Karpas-422 (cell line): ENCODE measurements around the gene RPP21. TPM values are rescaled to one million over a fixed set of nuclear protein-coding genes. Genes with fewer than 3 reads are reported as not detected.

ENCODE experiments used
- DNase-seq: peaks from one replicate; pipeline ENCODE4 v3.0.0-alpha.2; 2015
- H2AFZ ChIP-seq: fragments of 200-600 bp; sonication (generic); 2 replicates; pipeline ENCODE4 v1.6.1; 2014; ENCODE audit warnings: antibody characterized with exemption, low read length, mixed read lengths
- H3K27ac ChIP-seq: fragments of 200-600 bp; sonication (generic); 2 replicates; pipeline ENCODE4 v1.5.1; 2014; ENCODE audit warnings: mild to moderate bottlenecking, low read length, moderate library complexity
- H3K27me3 ChIP-seq: fragments of 200-600 bp; sonication (generic); 2 replicates; pipeline ENCODE4 v1.6.1; 2014; ENCODE audit warnings: low read length, mixed read lengths
- H3K36me3 ChIP-seq: fragments of 200-600 bp; sonication (generic); 2 replicates; pipeline ENCODE4 v1.6.1; 2014; ENCODE audit warnings: low read length, mixed read lengths; ENCODE audit not compliant: insufficient read depth
- H3K4me1 ChIP-seq: fragments of 200-600 bp; sonication (generic); 2 replicates; pipeline ENCODE4 v1.6.1; 2014; ENCODE audit warnings: mild to moderate bottlenecking, low read length, mixed read lengths
- H3K4me2 ChIP-seq: fragments of 200-600 bp; sonication (generic); 2 replicates; pipeline ENCODE4 v1.6.1; 2014; ENCODE audit warnings: low read length, low read depth, mild to moderate bottlenecking; ENCODE audit not compliant: poor library complexity, severe bottlenecking
- H3K4me3 ChIP-seq: fragments of 200-600 bp; sonication (generic); 2 replicates; pipeline ENCODE4 v1.5.1; 2014; ENCODE audit warnings: mild to moderate bottlenecking, antibody characterized with exemption, low read length, mixed read lengths
- H3K79me2 ChIP-seq: fragments of 200-600 bp; sonication (generic); 2 replicates; pipeline ENCODE4 v1.6.1; 2014; ENCODE audit warnings: mild to moderate bottlenecking, low read length, mixed read lengths
- H3K9ac ChIP-seq: fragments of 200-600 bp; sonication (generic); 2 replicates; pipeline ENCODE4 v1.6.0; 2014; ENCODE audit warnings: low read length
- H3K9me2 ChIP-seq: fragments of 200-600 bp; sonication (generic), shearing (Covaris generic); replicated peaks from 2 replicates; pipeline ENCODE4 v1.6.0; 2014; ENCODE audit warnings: mild to moderate bottlenecking, low read length, moderate library complexity; ENCODE audit not compliant: insufficient read depth
- H3K9me3 ChIP-seq: fragments of 300-700, 200-600 bp; sonication (generic); 2 replicates; pipeline ENCODE4 v1.6.1; 2014; ENCODE audit warnings: low read length, mixed read lengths
- H4K20me1 ChIP-seq: fragments of 200-600 bp; sonication (generic); 2 replicates; pipeline ENCODE4 v1.6.1; 2014; ENCODE audit warnings: mild to moderate bottlenecking, antibody characterized with exemption, low read length, low read depth; ENCODE audit not compliant: insufficient read depth
- total RNA-seq: library from RNA; depleted of rRNA; stranded (reverse); fragments of >200 nt; shearing (Covaris generic); gene quantifications from 2 replicates; pipeline ENCODE4 v1.2.3, GENCODE V29; 2014; ENCODE audit warnings: low replicate concordance

The RPP21 gene
- total RNA-seq, 1 experiment from 2014 or later, result 78.2 TPM

DNA sequence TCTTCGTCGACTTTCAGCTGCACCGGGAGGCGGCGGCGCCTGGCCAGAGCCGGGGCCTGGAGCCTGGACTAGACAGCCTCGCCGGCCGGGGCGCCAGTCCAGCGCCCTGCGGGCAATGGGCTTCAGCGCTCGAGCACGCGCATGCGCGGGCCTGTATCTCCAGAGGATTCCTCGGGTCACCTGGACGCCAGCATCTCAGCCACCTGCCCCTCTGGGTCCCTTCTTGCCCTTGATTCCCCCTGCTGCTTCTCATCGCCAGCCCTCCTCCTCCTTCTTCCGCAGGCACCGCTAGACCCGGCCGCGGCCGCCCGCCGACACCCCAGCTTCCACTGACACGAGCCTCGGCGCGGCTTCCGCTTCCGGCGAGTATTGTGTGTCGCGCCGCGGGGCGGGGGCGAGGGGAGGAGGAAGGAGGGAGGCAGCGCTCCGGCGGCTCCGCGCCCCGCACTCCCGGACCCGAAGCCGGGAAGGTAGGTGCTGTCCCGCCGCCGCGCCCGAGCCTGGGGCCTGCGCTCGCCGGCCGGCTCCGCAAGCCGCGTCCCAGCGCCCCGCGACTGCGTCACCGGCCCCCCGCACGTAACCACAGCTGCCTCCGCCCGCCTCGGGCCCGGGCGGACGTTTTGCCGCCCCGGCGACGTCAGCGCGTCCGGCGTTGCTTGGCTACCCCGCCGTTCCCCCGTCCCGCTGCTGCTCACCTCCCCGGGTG lies 18.3 kb upstream of the RPP21 start, which contains the start of gene TRIM39:
TSS of gene TRIM39 (plus strand) at position 402 of the 706 bp plus-strand sequence. CDS start 2,391 bp downstream, outside the sequence.
- H3K27ac ChIP-seq, result peak within 1 kb of the TSS; percentile 65
- H4K20me1 ChIP-seq, result peaks cover 14% of the 10 kb centered on the region
- no peaks in the 10 kb centered on the region for H3K9me3 ChIP-seq
- H3K4me2 ChIP-seq, result peak within 1 kb of the TSS; percentile 98
- no peaks in the 10 kb centered on the region for H3K27me3 ChIP-seq
- peak within 1 kb of the TSS; percentile 90 for H3K9ac ChIP-seq
- H3K9me2 ChIP-seq, result no peaks in the 10 kb centered on the region
- H3K79me2 ChIP-seq, result peaks cover 63% of the 10 kb centered on the region
- H2AFZ ChIP-seq, result peak within 1 kb of the TSS; percentile 15; the same call in 1 of the 2 replicates
- peak; percentile 93 for DNase-seq
- H3K36me3 ChIP-seq, result no peaks in the 10 kb centered on the region; the same call in 1 of the 2 replicates
- H3K4me1 ChIP-seq, result peaks cover 31% of the 10 kb centered on the region
- H3K4me3 ChIP-seq, result peak within 1 kb of the TSS; percentile 75

DNA sequence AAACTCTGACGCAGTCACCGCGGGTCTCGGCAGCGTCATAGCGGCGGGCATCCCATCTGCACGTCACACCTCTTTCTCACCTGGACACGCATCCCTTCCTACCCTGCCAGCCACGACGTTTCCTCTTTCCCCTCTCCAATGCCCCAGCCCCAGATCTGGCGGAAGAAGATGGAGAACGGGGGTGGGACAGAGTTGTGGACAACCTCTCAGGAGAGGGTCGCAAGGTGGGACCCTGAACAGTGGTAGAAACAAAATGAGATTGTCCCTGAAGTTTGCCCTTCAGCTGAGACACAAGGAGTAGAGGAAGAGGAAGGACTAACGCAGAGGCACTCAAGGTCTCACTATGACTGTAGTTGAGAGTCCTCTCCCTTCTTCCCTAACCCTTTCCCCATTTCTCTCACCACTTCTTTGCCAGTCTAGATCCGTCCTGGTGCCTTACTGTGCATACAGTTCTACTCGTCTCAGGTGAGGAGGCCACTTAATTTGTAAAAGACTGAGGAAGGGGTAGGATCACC lies 17.7 kb upstream of the RPP21 start:
- peaks cover 14% of the 10 kb centered on the region for H4K20me1 ChIP-seq
- no peaks in the 10 kb centered on the region for H3K9me3 ChIP-seq
- H3K4me2 ChIP-seq, result peak overlapping the region; percentile 98
- H3K9me2 ChIP-seq, result no peaks in the 10 kb centered on the region
- no peak overlapping the region; the same call in 1 of the 2 replicates for H3K27ac ChIP-seq
- H3K4me1 ChIP-seq, result peaks cover 29% of the 10 kb centered on the region
- peak overlapping the region; percentile 90 for H3K9ac ChIP-seq
- H3K36me3 ChIP-seq, result no peaks in the 10 kb centered on the region; the same call in 1 of the 2 replicates
- no peak for DNase-seq
- peak overlapping the region; percentile 15; the same call in 1 of the 2 replicates for H2AFZ ChIP-seq
- peak overlapping the region; percentile 75 for H3K4me3 ChIP-seq
- H3K27me3 ChIP-seq, result no peaks in the 10 kb centered on the region
- peaks cover 57% of the 10 kb centered on the region for H3K79me2 ChIP-seq

DNA sequence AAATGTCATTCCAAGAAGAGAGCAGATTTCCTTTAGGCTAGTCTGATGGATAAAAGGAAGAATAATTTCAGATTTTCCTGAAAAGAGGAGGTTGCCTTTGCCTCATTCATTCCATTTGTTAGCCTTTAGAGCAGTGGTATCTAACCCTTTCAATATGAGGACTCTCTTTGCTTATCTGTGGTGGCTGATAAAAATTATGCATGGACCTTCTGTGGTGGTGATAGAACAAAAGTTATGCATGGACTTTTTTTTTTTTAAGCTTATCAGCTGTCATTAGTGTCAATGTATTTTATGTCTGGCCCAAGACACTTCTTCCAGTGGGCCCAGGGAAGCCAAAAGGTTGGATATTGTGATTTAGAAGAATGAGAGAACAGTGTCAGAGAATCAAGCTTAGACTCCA lies 16.6 kb upstream of the RPP21 start:
- H3K79me2 ChIP-seq, result peaks cover 46% of the 10 kb centered on the region
- H2AFZ ChIP-seq, result no peak overlapping the region
- H3K36me3 ChIP-seq, result peaks cover 5% of the 10 kb centered on the region; the same call in 1 of the 2 replicates
- no peak overlapping the region for H3K4me3 ChIP-seq
- no peak overlapping the region for H3K27ac ChIP-seq
- H3K4me1 ChIP-seq, result peaks cover 28% of the 10 kb centered on the region
- H3K27me3 ChIP-seq, result no peaks in the 10 kb centered on the region
- H3K9ac ChIP-seq, result no peak overlapping the region
- H3K9me3 ChIP-seq, result no peaks in the 10 kb centered on the region
- H3K9me2 ChIP-seq, result no peaks in the 10 kb centered on the region
- peak overlapping the region; percentile 98 for H3K4me2 ChIP-seq
- H4K20me1 ChIP-seq, result peaks cover 14% of the 10 kb centered on the region
- DNase-seq, result no peak

DNA sequence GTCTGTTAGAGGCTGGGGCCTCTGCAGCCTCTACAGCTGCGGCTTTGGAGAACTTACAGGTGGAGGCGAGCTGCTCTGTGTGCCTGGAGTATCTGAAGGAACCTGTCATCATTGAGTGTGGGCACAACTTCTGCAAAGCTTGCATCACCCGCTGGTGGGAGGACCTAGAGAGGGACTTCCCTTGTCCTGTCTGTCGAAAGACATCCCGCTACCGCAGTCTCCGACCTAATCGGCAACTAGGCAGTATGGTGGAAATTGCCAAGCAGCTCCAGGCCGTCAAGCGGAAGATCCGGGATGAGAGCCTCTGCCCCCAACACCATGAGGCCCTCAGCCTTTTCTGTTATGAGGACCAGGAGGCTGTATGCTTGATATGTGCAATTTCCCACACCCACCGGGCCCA lies 15.6 kb upstream of the RPP21 start:
- no peak overlapping the region for H3K27ac ChIP-seq
- H3K79me2 ChIP-seq, result peaks cover 36% of the 10 kb centered on the region
- H3K9ac ChIP-seq, result no peak overlapping the region
- no peak for DNase-seq
- H4K20me1 ChIP-seq, result peaks cover 12% of the 10 kb centered on the region
- peaks cover 21% of the 10 kb centered on the region for H3K4me1 ChIP-seq
- peaks cover 5% of the 10 kb centered on the region; the same call in 1 of the 2 replicates for H3K36me3 ChIP-seq
- no peaks in the 10 kb centered on the region for H3K27me3 ChIP-seq
- H3K9me3 ChIP-seq, result no peaks in the 10 kb centered on the region
- no peak overlapping the region for H3K4me2 ChIP-seq
- no peak overlapping the region for H3K4me3 ChIP-seq
- no peak overlapping the region for H2AFZ ChIP-seq
- no peaks in the 10 kb centered on the region for H3K9me2 ChIP-seq

DNA sequence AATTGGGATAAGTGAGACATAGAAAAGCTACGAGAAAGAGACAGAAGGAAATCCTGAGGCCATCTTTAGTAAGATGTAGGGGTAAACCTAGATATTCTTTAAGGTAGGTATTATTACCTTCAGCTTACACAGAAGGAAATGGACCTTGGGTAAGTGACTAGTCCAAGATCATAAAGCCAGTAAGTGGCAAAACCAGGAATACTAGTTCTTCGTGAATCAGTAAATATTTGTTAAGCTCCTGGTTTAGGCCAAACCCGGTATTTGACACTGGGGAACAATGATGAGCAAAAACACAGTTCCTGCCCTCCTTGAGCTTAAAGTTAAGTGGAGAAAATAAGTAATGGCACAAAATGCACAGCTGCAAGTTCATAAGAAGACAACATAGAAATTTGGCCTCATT lies 13.0 kb upstream of the RPP21 start:
- H3K79me2 ChIP-seq, result peaks cover 15% of the 10 kb centered on the region
- H3K4me1 ChIP-seq, result peaks cover 10% of the 10 kb centered on the region
- H3K27me3 ChIP-seq, result no peaks in the 10 kb centered on the region
- no peak overlapping the region for H3K4me3 ChIP-seq
- DNase-seq, result no peak
- H3K4me2 ChIP-seq, result no peak overlapping the region
- no peak overlapping the region for H2AFZ ChIP-seq
- no peaks in the 10 kb centered on the region for H3K9me3 ChIP-seq
- peaks cover 16% of the 10 kb centered on the region; the same call in 1 of the 2 replicates for H3K36me3 ChIP-seq
- H3K27ac ChIP-seq, result no peak overlapping the region
- H3K9ac ChIP-seq, result no peak overlapping the region
- H4K20me1 ChIP-seq, result no peaks in the 10 kb centered on the region
- no peaks in the 10 kb centered on the region for H3K9me2 ChIP-seq

DNA sequence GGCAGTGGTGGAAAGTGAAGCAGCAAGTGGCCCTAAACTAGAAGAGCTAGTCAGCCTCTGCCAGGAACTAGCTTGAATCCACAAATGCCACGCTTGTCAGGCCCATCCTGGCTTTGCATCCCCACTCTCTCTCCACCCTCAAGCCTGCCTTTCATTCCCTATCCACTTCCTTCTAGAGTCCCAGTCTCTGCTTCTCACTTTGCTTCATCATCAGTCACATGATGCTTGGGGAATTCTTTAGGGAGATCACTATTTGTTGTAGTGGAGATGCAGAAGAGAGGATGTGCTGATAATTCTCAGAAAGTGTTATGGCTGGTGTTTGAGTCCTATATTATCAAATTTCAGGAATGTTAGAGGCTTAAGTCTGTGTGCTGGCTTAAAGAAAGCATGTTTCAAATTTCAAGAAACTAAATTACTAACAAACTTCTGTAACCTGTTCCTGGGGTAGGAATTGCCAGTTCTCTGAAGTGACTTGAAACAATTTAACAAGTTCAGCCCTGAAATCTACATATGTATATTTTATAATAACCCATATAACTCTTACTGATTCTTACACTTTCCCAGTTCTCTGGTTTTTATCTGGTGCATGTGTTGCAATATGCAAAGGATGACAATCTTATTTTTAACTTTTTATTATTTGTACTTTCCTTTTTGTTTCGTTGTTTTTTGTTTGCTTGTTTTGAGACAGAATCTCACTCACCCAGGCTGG lies 10.7 kb upstream of the RPP21 start:
- Histone ChIP-seq H2AFZ (no peak overlapping the region), H3K36me3 (peaks cover 16% of the 10 kb centered on the region; the same call in 1 of the 2 replicates), H3K79me2 (no peaks in the 10 kb centered on the region), H3K9me3 (no peaks in the 10 kb centered on the region), H3K4me1 (no peaks in the 10 kb centered on the region), H3K9me2 (no peaks in the 10 kb centered on the region), H4K20me1 (no peaks in the 10 kb centered on the region), H3K4me2 (no peak overlapping the region), H3K9ac (no peak overlapping the region), H3K27ac (no peak overlapping the region), H3K27me3 (no peaks in the 10 kb centered on the region), H3K4me3 (no peak overlapping the region)
- no peak for DNase-seq

DNA sequence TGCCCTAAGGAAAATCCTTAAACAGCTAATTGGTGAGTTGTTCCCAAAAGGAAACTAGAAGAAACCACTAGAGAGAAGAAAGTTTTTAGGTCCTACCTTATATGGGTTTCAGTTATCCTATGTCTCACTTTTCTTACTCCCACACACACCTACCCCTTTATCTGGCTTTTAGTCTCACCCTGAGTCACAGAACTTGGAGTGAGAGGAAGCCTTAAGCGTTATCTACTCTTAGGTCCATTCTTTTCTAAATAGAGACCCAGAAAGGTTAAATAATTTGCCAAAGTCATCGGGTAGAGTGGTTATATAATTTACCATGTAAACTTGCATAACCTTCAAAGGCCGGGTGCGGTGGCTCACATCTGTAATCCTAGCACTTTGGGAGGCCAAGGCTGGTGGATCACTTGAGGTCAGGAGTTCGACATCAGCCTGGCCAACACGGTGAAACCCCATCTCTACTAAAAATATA lies 4.3 kb upstream of the RPP21 start:
- H3K9me3 ChIP-seq, result no peaks in the 10 kb centered on the region
- H3K27ac ChIP-seq, result no peak overlapping the region
- no peaks in the 10 kb centered on the region for H3K27me3 ChIP-seq
- H3K79me2 ChIP-seq, result peaks cover under 1% of the 10 kb centered on the region
- H3K9ac ChIP-seq, result no peak overlapping the region
- no peak overlapping the region for H3K4me3 ChIP-seq
- no peaks in the 10 kb centered on the region for H4K20me1 ChIP-seq
- peaks cover 7% of the 10 kb centered on the region for H3K4me1 ChIP-seq
- no peak for DNase-seq
- no peaks in the 10 kb centered on the region for H3K9me2 ChIP-seq
- no peak overlapping the region for H3K4me2 ChIP-seq
- no peak overlapping the region for H2AFZ ChIP-seq
- H3K36me3 ChIP-seq, result peaks cover 13% of the 10 kb centered on the region; the same call in 1 of the 2 replicates

DNA sequence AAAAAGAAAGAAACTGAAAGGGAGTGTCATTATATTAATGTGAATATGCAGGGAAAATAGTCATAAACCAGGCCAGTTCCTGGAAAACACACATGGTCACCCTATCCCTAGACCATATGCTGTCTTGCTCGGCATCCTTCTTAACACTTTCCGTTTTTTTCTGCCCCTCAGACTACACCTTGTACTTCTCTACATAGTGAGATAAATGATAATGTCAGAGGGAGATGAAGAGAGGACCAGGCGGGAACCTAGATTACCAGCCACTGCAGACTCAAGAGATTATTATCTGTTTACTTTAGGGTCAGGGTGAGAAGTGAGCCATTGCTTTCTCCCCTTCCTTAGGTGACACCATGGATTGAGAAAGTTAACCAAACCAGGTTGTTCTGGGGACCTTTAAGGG lies 3.7 kb upstream of the RPP21 start:
- H3K79me2 ChIP-seq, result peaks cover 5% of the 10 kb centered on the region
- H3K9ac ChIP-seq, result no peak overlapping the region
- peaks cover 13% of the 10 kb centered on the region for H3K4me1 ChIP-seq
- H3K4me3 ChIP-seq, result no peak overlapping the region
- no peak overlapping the region for H3K27ac ChIP-seq
- H3K36me3 ChIP-seq, result peaks cover 9% of the 10 kb centered on the region; the same call in 1 of the 2 replicates
- H2AFZ ChIP-seq, result no peak overlapping the region
- H3K4me2 ChIP-seq, result no peak overlapping the region
- no peaks in the 10 kb centered on the region for H4K20me1 ChIP-seq
- H3K27me3 ChIP-seq, result no peaks in the 10 kb centered on the region
- no peaks in the 10 kb centered on the region for H3K9me2 ChIP-seq
- no peak for DNase-seq
- no peaks in the 10 kb centered on the region for H3K9me3 ChIP-seq
